SK-N-SH (cell line): Measurements from ENCODE around the gene SPATA2. TPM values are rescaled to one million over a fixed set of nuclear protein-coding genes. Genes with fewer than 3 reads are reported as not detected.
A peak's percentile ranks its signal among the peaks of the same experiment; 100 is the strongest.

ENCODE experiments used
- CTCF ChIA-PET: fragments of 300-600, 350-600 bp; formaldehyde crosslinking; extraction: SDS; loops from one replicate; lab custom pipeline; 2021; lab: Yijun Ruan, JAX
- POLR2A ChIA-PET: fragments of 350-600 bp; sonication (Branson Sonifier 250); formaldehyde crosslinking; extraction: SDS; loops from one replicate; lab custom pipeline; 2020; ENCODE audit warnings: antibody characterized with exemption, inconsistent platforms; lab: Yijun Ruan, JAX
- DNase-seq: peaks from one replicate; pipeline ENCODE4 v3.0.0; 2012
- H2AFZ ChIP-seq: fragments of 200-600 bp; sonication (generic); 2 replicates; pipeline ENCODE4 v1.8.1; 2016; ENCODE audit warnings: antibody characterized with exemption, mild to moderate bottlenecking, low read depth
- H3F3A ChIP-seq: fragments of 200-600 bp; sonication (generic); replicated peaks from 2 replicates; pipeline ENCODE3; 2016; ENCODE audit warnings: antibody characterized with exemption, mild to moderate bottlenecking; ENCODE audit not compliant: insufficient read depth
- H3K27ac ChIP-seq, 2 experiments: fragments of 200-500 bp in 1 of 2; fragments of 200-600 bp in 1 of 2; sonication (Bioruptor generic) in 1 of 2; sonication (generic), shearing (Covaris generic) in 1 of 2; 2 replicates each; pipeline versions ENCODE4 v1.5.1 to v1.6.1; 2014 to 2016; ENCODE audit warnings: low read depth in 2 of 2, inconsistent platforms in 1 of 2, low read length in 1 of 2, mild to moderate bottlenecking in 1 of 2, mixed read lengths in 1 of 2
- H3K27me3 ChIP-seq: fragments of 200-600 bp; sonication (generic), shearing (Covaris generic); 2 replicates; pipeline ENCODE4 v1.6.1; 2016; ENCODE audit warnings: mixed run types; ENCODE audit not compliant: insufficient read depth
- H3K36me3 ChIP-seq, 2 experiments: fragments of 200-500 bp in 1 of 2; fragments of 200-600 bp in 1 of 2; sonication (Bioruptor generic) in 1 of 2; sonication (generic) in 1 of 2; replicated peaks in 1 of 2; 2 replicates each; pipeline versions ENCODE3 to v1.5.1; 2014 to 2016; ENCODE audit warnings: low read length in 1 of 2, mild to moderate bottlenecking in 1 of 2; ENCODE audit not compliant: insufficient read depth in 2 of 2, control insufficient read depth in 1 of 2
- H3K4me1 ChIP-seq, 2 experiments: fragments of 200-500 bp in 1 of 2; fragments of 200-600 bp in 1 of 2; sonication (Bioruptor generic) in 1 of 2; sonication (generic), shearing (Covaris generic) in 1 of 2; 2 replicates each; pipeline versions ENCODE4 v1.5.1 to v1.6.1; 2014 to 2016; ENCODE audit warnings: low read depth in 1 of 2, low read length in 1 of 2, mixed run types in 1 of 2; ENCODE audit not compliant: insufficient read depth in 2 of 2, control insufficient read depth in 1 of 2
- H3K4me2 ChIP-seq: fragments of 200-600 bp; sonication (generic), shearing (Covaris generic); 2 replicates; pipeline ENCODE4 v1.6.1; 2017; ENCODE audit warnings: mixed run types
- H3K4me3 ChIP-seq, 2 experiments: fragments of 200-500 bp in 1 of 2; fragments of 200-600 bp in 1 of 2; sonication (Bioruptor generic) in 1 of 2; sonication (generic), shearing (Covaris generic) in 1 of 2; 2 replicates each; pipeline versions ENCODE4 v1.5.1 to v1.8.1; 2014 to 2016; ENCODE audit warnings: low read depth in 2 of 2, inconsistent platforms in 1 of 2, low read length in 1 of 2, mild to moderate bottlenecking in 1 of 2, mixed read lengths in 1 of 2, moderate library complexity in 1 of 2
- H3K79me2 ChIP-seq: fragments of 200-600 bp; sonication (generic); 2 replicates; pipeline ENCODE4 v1.8.1; 2017; ENCODE audit warnings: mild to moderate bottlenecking; ENCODE audit not compliant: insufficient read depth
- H3K9ac ChIP-seq: fragments of 200-600 bp; sonication (generic); 2 replicates; pipeline ENCODE4 v1.6.1; 2017; ENCODE audit warnings: mixed run types
- H3K9me2 ChIP-seq: fragments of 200-600 bp; sonication (generic); 2 replicates; pipeline ENCODE4 v1.6.1; 2017; ENCODE audit warnings: mixed run types
- H3K9me3 ChIP-seq: fragments of 200-600 bp; sonication (generic); 2 replicates; pipeline ENCODE4 v1.6.1; 2017; ENCODE audit warnings: mixed run types, mild to moderate bottlenecking, moderate library complexity
- H4K20me1 ChIP-seq: fragments of 200-600 bp; sonication (generic); 2 replicates; pipeline ENCODE4 v1.6.1; 2017; ENCODE audit warnings: mild to moderate bottlenecking, mixed run types; ENCODE audit not compliant: insufficient read depth
- CHD2 ChIP-seq: fragments of 150-350 bp; IDR thresholded peaks from 2 replicates; pipeline ENCODE4 v1.6.1; 2018; ENCODE audit warnings: low read length; ENCODE audit not compliant: partially characterized antibody
- ELF1 ChIP-seq: IDR thresholded peaks from 2 replicates; pipeline ENCODE4 v1.4.0; 2012
- EZH2phosphoT487 ChIP-seq: fragments of 200-600 bp; sonication (generic); IDR thresholded peaks from 2 replicates; pipeline ENCODE4 v1.6.1; 2017; ENCODE audit warnings: low read depth, mixed run types, mild to moderate bottlenecking, antibody characterized with exemption, moderate library complexity, borderline replicate concordance
- GABPA ChIP-seq: IDR thresholded peaks from 2 replicates; pipeline ENCODE4 v1.4.0; 2012; ENCODE audit warnings: low read depth, mild to moderate bottlenecking
- JUND ChIP-seq: IDR thresholded peaks from 2 replicates; pipeline ENCODE4 v1.4.0; 2012
- MEF2A ChIP-seq: IDR thresholded peaks from 2 replicates; pipeline ENCODE4 v1.4.0; 2012; ENCODE audit warnings: low read depth, borderline replicate concordance
- RAD21 ChIP-seq: IDR thresholded peaks from 2 replicates; pipeline ENCODE4 v1.6.1; 2012; ENCODE audit warnings: mild to moderate bottlenecking, low read length
- TAF1 ChIP-seq: IDR thresholded peaks from 2 replicates; pipeline ENCODE4 v1.6.1; 2012; ENCODE audit warnings: low read depth, mild to moderate bottlenecking, low read length, moderate library complexity, borderline replicate concordance
- YY1 ChIP-seq: IDR thresholded peaks from 2 replicates; pipeline ENCODE4 v1.4.0; 2012; ENCODE audit warnings: low read depth, mild to moderate bottlenecking
- WGBS: methylation state at CpG from one replicate; pipeline ENCODE4 v1.1.6; 2017; ENCODE audit warnings: low lambda C conversion rate; 5-methylcytosine and 5-hydroxymethylcytosine counted together
- polyA plus RNA-seq, 3 experiments: library from polyadenylated mRNA; depleted of rRNA; stranded (reverse); fragments of >200 nt; gene quantifications; 2 replicates each; pipeline ENCODE4 v1.2.3, GENCODE V29; 2012
- TF ChIP-seq, protein P1 (sequence below): IDR thresholded peaks from 2 replicates; pipeline ENCODE4 v1.4.0; 2012; ENCODE audit warnings: low read depth, borderline replicate concordance
- TF ChIP-seq, protein P2 (sequence below): fragments of 150-350 bp; IDR thresholded peaks from 2 replicates; pipeline ENCODE4 v1.6.1; 2016; ENCODE audit warnings: mild to moderate bottlenecking, low read depth, low read length

The SPATA2 gene
- polyA plus RNA-seq, 1 of the 3 experiments (the other 2 are of a cell fraction): 7.2 TPM

DNA sequence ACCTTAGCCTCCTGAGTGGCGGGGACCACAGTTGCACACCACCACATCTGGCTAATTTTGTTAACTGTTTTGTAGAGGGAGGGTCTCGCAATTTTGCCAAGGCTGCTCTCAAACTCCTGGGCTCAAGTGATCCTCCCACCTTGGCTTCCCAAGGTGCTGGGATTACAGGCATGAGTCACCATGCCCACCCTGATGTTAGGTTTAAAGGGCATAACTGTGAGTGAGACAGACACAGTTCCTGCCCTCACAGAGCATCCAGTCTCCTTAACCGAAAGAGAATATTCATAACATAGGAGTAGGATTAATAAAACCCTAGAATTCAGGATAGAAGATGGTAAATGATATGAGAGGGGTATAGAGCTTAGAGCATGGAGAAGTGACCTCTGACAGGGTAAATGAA lies 3.1 kb upstream of the SPATA2 start:
- peaks cover 9% of the 10 kb centered on the region for H3F3A ChIP-seq
- H3K27ac ChIP-seq: no peak overlapping the region
- peaks cover 0 to 17% of the 10 kb centered on the region in 2 experiments; a peak in 1 of 4 replicates for H3K4me1 ChIP-seq
- DNase-seq: no peak
- H3K9ac ChIP-seq: no peak overlapping the region
- TF ChIP-seq JUND (no peak), CHD2 (no peak), EZH2phosphoT487 (no peak), GABPA (no peak), TAF1 (no peak)
- H3K4me2 ChIP-seq: no peak overlapping the region
- no peak overlapping the region for H3K4me3 ChIP-seq
- H3K9me2 ChIP-seq: no peaks in the 10 kb centered on the region
- no peak overlapping the region for H2AFZ ChIP-seq
- H4K20me1 ChIP-seq: peaks cover 15% of the 10 kb centered on the region
- no peaks in the 10 kb centered on the region for H3K27me3 ChIP-seq
- no peaks in the 10 kb centered on the region for H3K36me3 ChIP-seq
- ChIA-PET CTCF (interaction anchor here (1.1 to 1.2 kb wide), 2 partner anchors 72 to 153 kb away, joined by 3 read pairs; no protein-coding TSS in a partner anchor), POLR2A (no interaction called here)
- no peaks in the 10 kb centered on the region for H3K9me3 ChIP-seq
- peaks cover 19% of the 10 kb centered on the region for H3K79me2 ChIP-seq
- WGBS: 100% methylated on average over 3 of the region's 3 CpGs

DNA sequence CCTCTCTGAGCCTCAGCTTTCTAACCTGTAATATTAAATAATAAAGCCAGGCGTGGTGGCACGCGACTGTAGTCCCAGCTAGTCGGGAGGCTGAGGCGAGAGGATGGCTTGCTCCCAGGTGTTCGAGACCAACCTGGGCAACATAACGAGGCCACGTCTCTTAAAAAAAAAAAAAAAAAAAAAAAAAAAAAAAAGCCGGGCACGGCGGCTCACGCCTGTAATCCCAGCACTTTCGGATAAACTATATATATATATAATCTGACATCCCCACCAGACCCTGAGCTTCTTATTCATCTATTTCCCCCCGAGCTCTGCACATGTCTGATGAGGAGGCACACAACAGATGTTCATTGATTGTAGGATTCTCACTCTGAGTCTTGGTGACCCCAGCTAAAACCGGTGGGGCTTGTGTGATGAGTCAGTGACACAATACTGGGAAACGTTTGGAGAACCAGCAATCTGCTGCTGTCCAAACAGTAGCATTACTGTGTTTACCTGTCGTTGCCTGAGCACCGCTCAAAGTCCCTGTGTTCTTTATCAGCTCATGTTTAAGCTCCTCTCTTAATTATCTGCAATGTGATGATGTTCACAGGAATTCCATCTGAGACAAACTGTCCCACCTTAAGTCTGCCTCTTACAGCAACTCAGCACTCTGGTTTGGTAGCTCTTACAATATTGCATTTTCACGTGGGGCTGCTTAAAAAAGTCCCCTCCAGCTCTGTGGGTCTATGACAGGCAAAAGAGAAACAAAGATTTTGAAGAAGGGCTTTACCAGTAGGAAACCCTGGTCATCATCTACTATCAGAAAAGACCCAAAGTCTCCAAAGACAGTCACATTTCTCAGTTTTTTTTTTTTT lies 1.0 kb upstream of the SPATA2 start:
- peaks cover 40% of the 10 kb centered on the region for H3K79me2 ChIP-seq
- H3K9me3 ChIP-seq: no peaks in the 10 kb centered on the region
- peaks cover 9% of the 10 kb centered on the region for H3F3A ChIP-seq
- H3K4me3 ChIP-seq: peak overlapping the region; percentile 89 to 97
- H3K9me2 ChIP-seq: no peaks in the 10 kb centered on the region
- WGBS: 14% methylated on average over 19 of the region's 19 CpGs
- peak overlapping the region; percentile 98 for H3K9ac ChIP-seq
- no peaks in the 10 kb centered on the region for H3K36me3 ChIP-seq
- peak overlapping the region; percentile 98 to 100 for H3K27ac ChIP-seq
- no peak for DNase-seq
- H3K27me3 ChIP-seq: no peaks in the 10 kb centered on the region
- peak overlapping the region; percentile 98 for H3K4me2 ChIP-seq
- POLR2A ChIA-PET: interaction anchor here (0.9 to 1.0 kb wide), 2 partner anchors 10 to 199 kb away, joined by 3 to 4 read pairs; no protein-coding TSS in a partner anchor
- peaks cover 0 to 19% of the 10 kb centered on the region in 2 experiments; a peak in 1 of 4 replicates for H3K4me1 ChIP-seq
- CTCF ChIA-PET: interaction anchor here (0.5 to 2.1 kb wide), 7 partner anchors 9 to 374 kb away, joined by 3 to 6 read pairs (median 3); no protein-coding TSS in a partner anchor
- peaks cover 31% of the 10 kb centered on the region for H4K20me1 ChIP-seq
- TF ChIP-seq RAD21 (no peak), MEF2A (no peak), YY1 (no peak), ELF1 (no peak)
- TF ChIP-seq, protein P1, sequence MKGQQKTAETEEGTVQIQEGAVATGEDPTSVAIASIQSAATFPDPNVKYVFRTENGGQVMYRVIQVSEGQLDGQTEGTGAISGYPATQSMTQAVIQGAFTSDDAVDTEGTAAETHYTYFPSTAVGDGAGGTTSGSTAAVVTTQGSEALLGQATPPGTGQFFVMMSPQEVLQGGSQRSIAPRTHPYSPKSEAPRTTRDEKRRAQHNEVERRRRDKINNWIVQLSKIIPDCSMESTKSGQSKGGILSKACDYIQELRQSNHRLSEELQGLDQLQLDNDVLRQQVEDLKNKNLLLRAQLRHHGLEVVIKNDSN: no peak
- TF ChIP-seq, protein P2, sequence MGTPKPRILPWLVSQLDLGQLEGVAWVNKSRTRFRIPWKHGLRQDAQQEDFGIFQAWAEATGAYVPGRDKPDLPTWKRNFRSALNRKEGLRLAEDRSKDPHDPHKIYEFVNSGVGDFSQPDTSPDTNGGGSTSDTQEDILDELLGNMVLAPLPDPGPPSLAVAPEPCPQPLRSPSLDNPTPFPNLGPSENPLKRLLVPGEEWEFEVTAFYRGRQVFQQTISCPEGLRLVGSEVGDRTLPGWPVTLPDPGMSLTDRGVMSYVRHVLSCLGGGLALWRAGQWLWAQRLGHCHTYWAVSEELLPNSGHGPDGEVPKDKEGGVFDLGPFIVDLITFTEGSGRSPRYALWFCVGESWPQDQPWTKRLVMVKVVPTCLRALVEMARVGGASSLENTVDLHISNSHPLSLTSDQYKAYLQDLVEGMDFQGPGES: no peak
- TF ChIP-seq, all 33 proteins: peak for 0
- H2AFZ ChIP-seq: peak overlapping the region; percentile 97
